Ovary (tissue), 9 donors: ENCODE measurements around the gene TFF3. TPM values are rescaled to one million over a fixed set of nuclear protein-coding genes. Genes with fewer than 3 reads are reported as not detected.

Experiments
- DNase-seq, 5 donors: peaks; one replicate each; pipeline ENCODE4 v3.0.0-alpha.2; 2019 to 2020
- H3K27ac ChIP-seq, 2 donors: fragments of 200-600 bp; one replicate each; pipeline versions ENCODE4 v1.5.1 to v1.8.0; 2019 to 2022
- H3K27me3 ChIP-seq: fragments of 200-600 bp; one replicate; pipeline ENCODE4 v1.8.0; 2022
- H3K36me3 ChIP-seq: fragments of 200-600 bp; sonication (generic); one replicate; pipeline ENCODE4 v1.5.1; 2019
- H3K4me1 ChIP-seq: one replicate; pipeline ENCODE4 v1.8.1; 2013; ENCODE audit warnings: mild to moderate bottlenecking, moderate library complexity; ENCODE audit not compliant: insufficient read depth
- H3K4me3 ChIP-seq: fragments of 200-600 bp; sonication (generic); one replicate; pipeline ENCODE4 v1.5.1; 2017
- H3K9me3 ChIP-seq, 2 donors: fragments of 200-600 bp in 1 of 2; sonication (generic) in 1 of 2; one replicate each; pipeline versions ENCODE4 v1.5.1 to v1.8.1; 2013 to 2019; ENCODE audit warnings: mild to moderate bottlenecking in 1 of 2, moderate library complexity in 1 of 2
- CTCF ChIP-seq, 3 donors: fragments of 450-650 bp in 2 of 3; fragments of 200-600 bp in 1 of 3; IDR thresholded peaks; one replicate each; pipeline versions ENCODE4 v1.5.1 to v1.8.0; 2016 to 2022; ENCODE audit warnings: antibody characterized with exemption in 3 of 3, mild to moderate bottlenecking in 1 of 3
- EP300 ChIP-seq: sonication (generic); formaldehyde crosslinking; IDR thresholded peaks from one replicate; pipeline ENCODE4 v1.6.1; 2017; ENCODE audit warnings: antibody characterized with exemption
- POLR2A ChIP-seq: fragments of 450-650 bp; IDR thresholded peaks from one replicate; pipeline ENCODE4 v1.6.1; 2017; ENCODE audit warnings: antibody characterized with exemption, mild to moderate bottlenecking, moderate library complexity
- WGBS, 3 donors: extraction: QIAGEN DNeasy Blood & Tissue Kit in 1 of 3; methylation state at CpG; one replicate each; pipeline versions ENCODE4 v1.1.5 to v1.1.7; 2013 to 2017; 5-methylcytosine and 5-hydroxymethylcytosine counted together
- intact Hi-C, 4 donors: fragments of 100-400 bp; cut with DNase I; formaldehyde crosslinking; loops; one replicate each; pipeline versions ENCODE4 v1.11.0 to v1.15.1; 2022 to 2023
- polyA plus RNA-seq, 2 donors: library from polyadenylated mRNA; stranded (reverse); fragments of 200-250 nt in 1 of 2; fragments of 350-450 nt in 1 of 2; fragmentation: Illumina TruSeq in 1 of 2; extraction: RNeasy Lipid Tissue Mini Kit (QIAGEN cat#74804) in 1 of 2; gene quantifications; one replicate each; pipeline ENCODE4 v1.2.3, GENCODE V29; 2013 to 2014
- total RNA-seq, 7 donors: library from RNA; depleted of rRNA in 2 of 7; stranded (reverse); fragments of >200 nt in 2 of 7; fragmentation: NEBNext Ultra II Directional in 3 of 7; extraction: Animal tissue kit (Norgen Biotek cat#: 25700) in 3 of 7; gene quantifications; one replicate each; pipeline versions ENCODE4 v1.1.0 to v1.2.4, GENCODE V29; 2016 to 2023
- donor health status: DM: no; HTN: no; CAD: no; lungs with moderate emphysema.
- donor health status: DM: no; HTN: no; CAD: no.
- donor health status: Bipolar disorder and iron deficiency.
- donor health status: DM: yes; HTN: yes; CAD: no.
- donor health status: DM: no; HTN: no; CAD: no.
- donor health status: DM: yes; HTN: yes; CAD: no.

The TFF3 gene
- total and polyA plus RNA-seq, 9 donors: 1.3 to 131 (median 11.0) TPM; not detected in 1

GRCh38 chr21:42362198-42362597, 47.0 kb upstream of the TFF3 start:
- Histone ChIP-seq H3K27me3 (no peaks in the 10 kb centered on the region), H3K27ac (no peak overlapping the region), H3K4me3 (no peak overlapping the region), H3K4me1 (no peaks in the 10 kb centered on the region), H3K36me3 (no peaks in the 10 kb centered on the region), H3K9me3 (no peaks in the 10 kb centered on the region)
- intact Hi-C loops: no loop called here
- 51 to 73% (median 61%) methylated on average over 12 of the region's 12 CpGs for WGBS, 3 donors
- no peak for DNase-seq
- no peak for TF ChIP-seq EP300
- no peak for TF ChIP-seq POLR2A
- TF ChIP-seq CTCF (IDR thresholded peaks at IDR 0.05): no peak

- TF ChIP-seq POLR2A: no peak
- TF ChIP-seq EP300: no peak
- TF ChIP-seq CTCF (IDR thresholded peaks at IDR 0.05): no peak
These were observed 46.1 kb upstream of the TFF3 start for GRCh38 chr21:42361286-42361685.

GRCh38 chr21:42360317-42360716, 45.1 kb upstream of the TFF3 start:
- Histone ChIP-seq H3K9me3 (peaks cover 0 to 5% of the 10 kb centered on the region in 2 donors), H3K27me3 (no peaks in the 10 kb centered on the region), H3K27ac (no peak overlapping the region), H3K4me1 (no peaks in the 10 kb centered on the region), H3K36me3 (no peaks in the 10 kb centered on the region), H3K4me3 (no peak overlapping the region)
- TF ChIP-seq EP300 (no peak), POLR2A (no peak), CTCF (IDR thresholded peaks at IDR 0.05) (no peak)
- 58 to 71% (median 71%) methylated on average over 2 of the region's 2 CpGs for WGBS, 3 donors
- intact Hi-C loops: no loop called here
- DNase-seq: no peak

More at GRCh38 chr21:42361286-42361685, 46.1 kb upstream of the TFF3 start:
- 24 to 37% (median 25%) methylated on average over 7 of the region's 7 CpGs for WGBS, 3 donors
- Histone ChIP-seq H3K27ac (no peak overlapping the region), H3K4me1 (no peaks in the 10 kb centered on the region), H3K36me3 (no peaks in the 10 kb centered on the region), H3K4me3 (no peak overlapping the region), H3K9me3 (peaks cover 0 to 5% of the 10 kb centered on the region in 2 donors), H3K27me3 (no peaks in the 10 kb centered on the region)
- intact Hi-C loops: no loop called here
- no peak for DNase-seq

- Histone ChIP-seq H3K4me1 (no peaks in the 10 kb centered on the region), H3K27me3 (no peaks in the 10 kb centered on the region), H3K27ac (no peak overlapping the region), H3K36me3 (no peaks in the 10 kb centered on the region), H3K4me3 (no peak overlapping the region), H3K9me3 (peaks cover 0 to 5% of the 10 kb centered on the region in 2 donors)
- intact Hi-C loops: no loop called here
- no peak for DNase-seq
- TF ChIP-seq CTCF (IDR thresholded peaks at IDR 0.05) (no peak), EP300 (no peak)
- WGBS, 3 donors: 83 to 85% (median 85%) methylated on average over 13 of the region's 13 CpGs
These were observed 43.7 kb upstream of the TFF3 start for GRCh38 chr21:42358937-42359336.
